NB4 (cell line): ENCODE results near the gene HSPA5.
"Not testable (repeated sequence)": the region's sequence is repeated elsewhere in the genome, so short reads cannot be mapped to it uniquely, and the experiment has no call there.

Experiments used
- DNase-seq: peaks from one replicate; pipeline ENCODE4 v3.0.0; 2010; ENCODE audit warnings: low read depth
- H3K4me3 ChIP-seq: one replicate; pipeline ENCODE4 v1.5.1; 2011; ENCODE audit warnings: mild to moderate bottlenecking, low read depth, low read length, moderate library complexity
- CTCF ChIP-seq: IDR thresholded peaks from one replicate; pipeline ENCODE4 v1.5.1; 2012; ENCODE audit warnings: low read depth, low read length
- MYC ChIP-seq: IDR thresholded peaks from 2 replicates; pipeline ENCODE4 v1.6.1; 2011; ENCODE audit warnings: low read depth, low read length
- POLR2A ChIP-seq: IDR thresholded peaks from 2 replicates; pipeline ENCODE4 v1.6.1; 2011; ENCODE audit warnings: mild to moderate bottlenecking; ENCODE audit not compliant: insufficient read length; ENCODE audit errors: extremely low read depth
- TF ChIP-seq, protein P1 (sequence below): IDR thresholded peaks from 2 replicates; pipeline ENCODE4 v1.6.1; 2011; ENCODE audit warnings: low read depth, low read length

Gene HSPA5

DNA sequence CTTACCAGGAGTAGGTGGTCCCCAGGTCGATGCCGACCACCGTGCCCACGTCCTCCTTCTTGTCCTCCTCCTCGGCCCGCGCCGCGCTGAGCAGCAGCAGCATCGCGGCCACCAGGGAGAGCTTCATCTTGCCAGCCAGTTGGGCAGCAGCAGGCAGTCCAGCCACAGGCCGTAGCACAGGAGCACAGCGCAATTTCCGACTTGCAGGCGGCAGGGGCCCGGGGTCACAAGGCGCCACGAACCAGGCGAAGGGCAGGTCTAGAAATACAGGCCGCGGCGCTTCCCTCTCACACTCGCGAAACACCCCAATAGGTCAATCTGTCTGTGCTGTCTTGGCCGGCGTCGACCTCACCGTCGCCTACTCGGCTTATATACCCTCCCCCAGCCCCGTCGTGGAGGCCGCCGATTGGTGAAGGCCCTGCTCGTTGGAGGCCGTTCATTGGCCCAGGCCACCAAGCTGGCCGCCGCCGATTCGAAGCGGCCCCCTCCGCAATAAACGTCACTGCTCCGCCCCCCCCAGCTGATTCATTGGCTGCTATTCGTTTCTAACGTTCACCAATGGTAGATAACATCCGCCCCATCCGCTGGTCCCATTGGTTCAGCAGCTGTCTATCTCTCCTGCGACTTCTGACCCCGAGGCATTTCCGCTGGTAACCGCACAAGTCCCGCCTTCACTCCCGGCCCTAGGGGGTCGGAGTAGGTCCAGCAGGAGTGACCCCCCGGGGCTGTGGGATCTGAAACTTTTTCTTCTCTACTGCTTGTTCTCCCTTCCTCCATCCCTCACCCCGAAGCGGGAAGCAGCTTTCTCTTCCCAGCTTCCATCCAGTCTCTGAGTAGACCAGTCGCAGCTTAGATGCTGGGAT, at the start of gene HSPA5:
HSPA5 (minus strand) TSS at position 344 of the 863 bp plus-strand sequence; CDS start at position 127, 217 bp downstream.
- peak; percentile 99 for DNase-seq
- peak within 1 kb of the TSS; percentile 99 for H3K4me3 ChIP-seq
- no peak for TF ChIP-seq CTCF
- TF ChIP-seq POLR2A, result peak; percentile 97
- TF ChIP-seq, protein P1, sequence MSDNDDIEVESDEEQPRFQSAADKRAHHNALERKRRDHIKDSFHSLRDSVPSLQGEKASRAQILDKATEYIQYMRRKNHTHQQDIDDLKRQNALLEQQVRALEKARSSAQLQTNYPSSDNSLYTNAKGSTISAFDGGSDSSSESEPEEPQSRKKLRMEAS, result peak; percentile 42
- TF ChIP-seq MYC, result peak; percentile 82

DNA sequence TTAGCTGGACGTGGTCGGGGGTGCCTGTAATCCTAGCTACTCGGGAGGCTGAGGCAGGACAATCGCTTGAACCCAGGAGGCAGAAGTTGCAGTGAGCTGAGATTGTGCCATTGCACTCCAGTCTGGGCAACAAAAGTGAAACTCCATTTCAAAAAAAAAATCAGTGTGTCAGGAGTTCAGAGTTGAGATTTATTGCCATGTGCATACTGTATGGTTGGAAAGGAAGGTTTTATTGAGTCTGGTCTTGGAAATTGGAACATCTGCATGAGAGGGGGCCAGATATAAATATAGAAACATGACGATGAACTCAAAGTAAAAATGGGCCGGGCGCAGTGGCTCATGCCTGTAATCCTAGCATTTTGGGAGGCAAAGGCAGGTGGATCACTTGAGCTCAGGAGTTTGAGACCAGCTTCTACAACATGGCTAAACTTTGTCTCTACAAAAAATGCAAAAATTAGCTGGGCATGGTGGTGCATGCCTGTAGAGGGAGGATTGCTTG, 45.8 kb upstream of the HSPA5 start:
- not testable (repeated sequence) for H3K4me3 ChIP-seq, DNase-seq

DNA sequence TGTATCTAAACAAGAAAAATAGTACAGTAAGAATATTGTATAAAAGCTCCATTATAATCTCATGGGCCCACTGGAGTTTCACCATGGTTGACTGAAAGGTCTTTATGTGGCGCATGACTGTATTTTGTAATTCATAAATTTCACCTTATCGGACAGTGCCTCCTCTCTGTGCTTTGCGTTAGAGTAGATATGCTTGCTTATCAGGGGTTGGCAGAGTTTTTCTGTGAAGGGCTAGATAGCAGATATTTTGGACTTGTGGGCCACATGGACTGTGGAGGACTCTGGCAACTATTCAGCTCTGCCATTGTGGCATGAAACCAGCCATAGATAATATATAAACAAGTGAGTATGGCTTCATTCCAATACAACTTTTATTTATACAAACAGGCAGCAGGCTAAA, 43.7 kb upstream of the HSPA5 start:
- TF ChIP-seq CTCF (no peak), POLR2A (no peak), MYC (no peak)
- TF ChIP-seq, protein P1, result no peak
- no peak overlapping the region for H3K4me3 ChIP-seq
- no peak for DNase-seq

DNA sequence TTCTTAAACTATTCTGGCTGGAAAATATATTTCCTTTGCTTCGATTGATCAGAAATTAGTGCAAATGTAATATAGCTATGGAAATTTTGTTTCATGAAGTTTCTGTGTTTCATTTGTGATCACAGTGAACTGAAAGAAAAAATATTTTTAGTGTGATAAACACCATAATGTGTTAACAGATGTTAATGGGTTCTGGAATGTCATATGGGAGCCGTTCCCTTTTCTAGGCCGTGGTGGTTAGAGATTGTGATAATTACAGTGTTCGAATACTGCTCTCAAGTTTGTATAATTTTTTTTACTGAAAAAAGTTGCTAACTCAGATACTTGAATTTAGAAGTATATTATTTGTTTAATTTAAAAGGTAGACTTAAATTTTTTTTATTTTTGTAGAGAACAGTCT, 39.8 kb upstream of the HSPA5 start:
- H3K4me3 ChIP-seq, result no peak overlapping the region
- no peak for DNase-seq
- TF ChIP-seq CTCF, result no peak
- TF ChIP-seq POLR2A, result no peak
- no peak for TF ChIP-seq MYC
- TF ChIP-seq, protein P1, result no peak

DNA sequence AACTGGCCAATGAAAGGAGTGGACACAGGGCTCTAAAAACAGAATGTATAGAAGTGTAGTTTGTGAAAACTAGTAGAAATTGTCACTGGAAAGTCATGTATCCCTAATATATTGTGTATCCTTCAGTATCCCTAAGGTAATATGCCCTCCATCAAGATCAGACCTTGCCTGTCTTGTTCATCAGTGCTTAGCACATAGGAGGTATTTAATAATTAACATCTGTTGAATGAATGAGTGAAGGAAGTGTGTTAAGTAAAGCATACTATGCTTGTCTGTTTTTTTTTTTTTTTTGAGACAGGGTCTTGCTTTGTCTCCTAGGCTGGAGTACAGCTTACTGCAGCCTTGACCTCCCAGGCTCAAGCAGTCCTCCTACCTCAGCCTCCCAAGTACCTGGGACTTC, 36.3 kb upstream of the HSPA5 start:
- no peak for TF ChIP-seq CTCF
- TF ChIP-seq POLR2A, result no peak
- TF ChIP-seq MYC, result no peak
- TF ChIP-seq, protein P1, result no peak
- no peak overlapping the region for H3K4me3 ChIP-seq
- no peak for DNase-seq

DNA sequence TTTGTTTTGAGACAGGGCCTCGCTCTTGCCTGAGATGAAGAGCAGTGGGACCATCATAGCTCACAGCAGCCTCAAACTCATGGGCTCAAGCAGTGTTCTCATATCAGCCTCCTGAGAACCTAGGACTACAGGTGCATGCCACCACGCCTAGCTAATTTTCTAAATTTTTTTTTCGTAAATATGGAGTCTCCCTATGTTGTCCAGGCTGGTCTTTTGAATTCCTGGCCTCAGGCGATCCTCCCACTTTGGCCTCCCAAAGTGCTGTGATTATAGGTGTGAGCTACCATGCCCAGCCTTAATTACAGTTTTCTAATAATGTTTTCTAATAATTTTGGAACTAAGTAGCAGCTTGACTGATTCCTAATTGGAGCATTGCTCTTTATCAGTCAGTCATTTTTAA, 35.6 kb upstream of the HSPA5 start:
- no peak for DNase-seq
- no peak overlapping the region for H3K4me3 ChIP-seq
- TF ChIP-seq POLR2A, result no peak
- TF ChIP-seq CTCF, result no peak
- TF ChIP-seq MYC, result no peak
- TF ChIP-seq, protein P1, result no peak
